HG03457 (cell line): ENCODE results near the gene TNPO3.
"Not testable (repeated sequence)": the region's sequence is repeated elsewhere in the genome, so short reads cannot be mapped to it uniquely, and the experiment has no call there.

Experiments
- ATAC-seq: cut with Tn5 transposase; IDR thresholded peaks from one replicate; pipeline ENCODE4 v1.9.1; 2021; ENCODE audit warnings: moderate number of reproducible peaks; ENCODE audit not compliant: unreplicated experiment

Gene TNPO3

DNA sequence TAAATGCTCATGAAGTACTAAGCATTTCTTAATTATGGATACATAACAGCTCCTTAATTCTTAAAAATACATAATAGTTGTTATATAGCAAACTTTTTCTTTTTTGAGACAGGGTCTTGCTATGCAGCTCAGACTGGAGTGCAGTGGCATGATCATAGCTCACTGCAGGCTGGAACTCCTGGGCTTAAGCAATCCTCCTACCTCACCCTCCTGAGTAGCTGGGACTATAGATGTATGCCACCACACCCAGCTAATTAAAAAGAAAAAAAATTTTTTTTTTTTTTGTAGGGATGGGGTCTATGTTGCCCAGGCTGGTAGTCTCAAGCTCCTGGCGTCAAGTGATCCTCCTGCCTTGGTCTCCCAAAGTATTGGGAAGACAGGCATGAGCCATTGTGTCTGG, 86.3 kb downstream of the TNPO3 start:
- no peak for ATAC-seq

DNA sequence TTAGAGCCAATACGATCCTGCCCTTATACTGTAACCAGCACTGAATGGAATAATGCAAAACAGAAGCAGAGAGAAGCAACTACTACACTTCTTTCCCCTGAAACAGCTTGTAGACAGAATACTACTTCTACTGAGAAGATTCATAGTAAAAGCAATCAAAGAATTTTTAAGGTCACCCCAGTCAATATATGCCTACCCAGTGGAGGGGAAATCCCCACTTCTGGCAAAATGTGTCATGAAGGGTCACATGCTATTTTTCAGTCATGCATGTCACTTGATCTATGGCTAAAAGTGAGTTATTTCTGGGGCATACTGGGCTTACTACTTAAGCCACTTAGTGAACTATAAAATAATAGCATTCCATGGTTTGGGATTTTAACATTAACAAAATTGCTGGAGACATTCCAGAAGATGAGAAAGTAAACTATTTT, 91.6 kb downstream of the TNPO3 start:
- no peak for ATAC-seq

DNA sequence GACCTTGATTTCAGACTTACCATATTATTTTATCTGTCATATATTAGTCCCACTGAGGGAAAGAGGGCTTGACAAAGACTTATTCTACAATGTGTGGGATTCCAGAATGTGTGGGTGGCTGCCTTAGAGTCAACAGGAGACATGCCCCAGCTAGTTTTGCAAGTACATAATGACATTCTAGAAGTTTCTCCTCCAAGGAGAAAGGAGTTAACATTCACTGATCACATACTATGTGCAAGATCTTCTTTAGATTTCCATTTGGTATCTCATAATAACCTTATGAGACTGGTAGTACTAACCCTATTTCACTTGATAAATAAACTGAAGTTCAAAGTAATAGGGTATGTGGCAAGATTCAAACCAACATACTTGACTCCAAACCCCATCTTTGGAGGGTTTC, 92.0 kb downstream of the TNPO3 start:
- no peak for ATAC-seq

DNA sequence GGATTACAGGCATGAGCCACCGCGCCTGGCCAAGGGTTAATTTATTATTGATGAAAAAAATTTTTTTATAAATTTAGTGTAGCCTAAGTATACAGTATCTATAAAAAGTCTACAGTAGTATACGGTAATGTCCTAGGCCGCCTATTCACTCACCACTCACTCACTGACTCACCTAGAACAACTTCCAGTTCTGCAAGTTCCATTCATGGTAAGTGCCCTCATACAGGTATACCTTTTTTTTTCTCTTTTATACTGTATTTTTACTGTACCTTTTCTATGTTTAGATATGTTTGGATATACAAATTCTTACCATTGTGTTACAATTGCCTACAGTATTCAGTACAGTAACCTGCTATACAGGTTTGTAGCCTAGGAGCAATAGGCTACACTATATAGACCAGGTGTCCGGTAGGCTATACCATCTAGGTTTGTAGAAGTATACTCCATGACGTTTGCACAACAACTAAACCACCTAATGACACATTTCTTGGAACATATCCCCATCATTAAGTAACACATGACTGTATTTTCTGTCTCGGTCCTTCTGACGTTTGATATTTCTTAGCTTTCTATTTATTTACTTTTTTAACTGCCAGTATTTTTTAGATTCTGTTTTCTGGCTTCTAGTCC, 93.8 kb downstream of the TNPO3 start:
- ATAC-seq = no peak

DNA sequence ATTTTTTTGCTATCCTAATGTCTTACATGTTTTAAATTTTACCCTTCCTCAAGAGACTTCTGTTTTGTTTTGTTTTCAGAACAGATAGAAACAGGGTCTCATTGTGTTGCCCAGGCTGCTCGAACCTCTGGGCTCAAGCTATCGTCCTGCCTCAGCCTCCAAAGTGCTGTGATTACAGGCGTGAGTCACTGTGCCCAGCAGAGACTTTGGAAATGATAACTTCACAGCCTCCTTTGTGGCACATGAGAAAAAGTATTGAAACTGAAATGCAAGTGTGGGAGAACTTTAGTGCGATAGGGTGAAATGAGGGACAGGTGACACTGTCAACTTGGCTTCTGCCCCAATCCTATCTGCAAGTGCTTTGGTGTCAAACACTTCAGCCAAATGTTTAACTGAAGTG, 95.6 kb downstream of the TNPO3 start:
- no peak for ATAC-seq

DNA sequence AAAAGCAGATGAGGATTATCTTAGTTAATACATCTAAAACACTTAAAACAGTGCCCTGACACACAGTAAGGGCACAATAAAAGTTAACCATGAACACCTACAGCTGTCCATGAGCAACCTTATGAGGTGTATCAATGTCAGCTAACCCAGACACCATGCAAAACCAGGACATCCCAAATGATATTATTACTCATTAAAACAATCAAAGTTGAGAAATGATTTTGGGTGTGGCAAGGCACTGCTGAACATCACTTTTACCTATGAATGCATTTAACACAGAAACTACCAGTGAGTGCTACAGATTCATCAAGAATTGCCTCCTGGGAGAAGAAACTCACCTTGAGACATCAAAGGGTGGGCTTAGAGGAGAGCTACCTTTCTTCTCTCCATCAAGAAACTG, 98.9 kb downstream of the TNPO3 start:
- no peak for ATAC-seq

DNA sequence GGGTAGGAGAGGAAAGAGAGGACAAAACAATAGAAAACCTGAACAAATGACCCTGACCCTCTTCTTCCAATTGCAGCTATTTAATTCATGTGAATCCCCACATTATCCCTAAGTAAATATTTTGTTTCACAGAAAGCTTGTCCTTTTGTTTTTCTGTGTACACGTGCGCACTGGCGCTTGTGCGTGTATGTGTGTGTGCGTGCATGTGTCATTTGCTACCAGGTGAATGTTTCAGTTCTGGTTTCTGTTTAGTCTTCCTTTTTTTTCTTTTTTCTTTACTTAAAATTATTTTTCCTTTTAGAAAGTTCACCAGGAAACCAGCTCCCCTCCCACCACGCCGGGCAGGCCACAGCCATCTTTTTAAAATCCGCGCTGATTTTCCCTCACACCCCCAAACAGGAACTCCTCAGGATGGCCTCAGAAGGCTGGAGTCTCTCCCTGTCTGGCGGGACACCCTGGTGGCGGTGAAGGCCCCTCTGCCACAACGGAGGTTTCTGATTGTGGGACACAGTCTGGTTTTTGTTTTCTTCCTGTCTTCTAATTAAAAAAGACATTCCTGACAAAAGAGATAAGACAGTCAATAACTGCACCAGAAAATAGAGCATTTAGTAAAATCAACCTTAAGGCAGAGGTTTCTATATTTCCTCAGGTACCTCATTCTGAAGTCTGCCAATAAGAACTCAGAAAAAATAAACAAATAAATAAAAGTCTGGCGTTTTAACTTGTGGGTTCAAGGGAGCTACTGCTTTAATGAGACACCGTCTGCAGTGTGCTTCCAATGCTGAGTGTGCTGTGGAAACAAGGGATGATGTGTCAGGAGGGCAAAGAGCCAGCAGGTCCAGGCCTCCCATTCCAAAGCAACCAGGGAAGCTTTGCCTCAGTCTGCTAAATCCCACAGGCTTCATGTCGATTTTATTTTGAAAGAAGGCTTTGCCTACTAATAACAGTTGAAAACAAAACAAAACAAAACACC, 99.8 kb downstream of the TNPO3 start:
- ATAC-seq = no peak

DNA sequence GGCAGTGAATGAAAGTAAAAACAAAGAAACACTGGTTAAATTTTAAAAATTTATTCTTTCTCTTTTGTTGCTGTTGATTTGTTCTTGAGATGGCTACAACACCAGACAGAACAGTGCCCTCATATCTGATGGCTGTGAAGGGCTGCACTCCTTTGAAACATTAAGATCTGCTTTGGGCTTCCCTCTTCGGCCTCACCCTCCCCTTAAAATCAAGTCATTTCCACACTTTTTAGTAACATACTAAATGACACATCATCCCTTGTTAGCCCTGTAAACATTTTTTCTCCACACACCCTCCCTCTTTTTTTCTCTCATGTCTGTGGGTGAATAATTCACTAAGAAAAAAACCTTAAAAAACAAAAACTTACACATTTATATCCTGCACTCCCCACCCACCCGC, 100.8 kb downstream of the TNPO3 start:
- ATAC-seq = no peak

DNA sequence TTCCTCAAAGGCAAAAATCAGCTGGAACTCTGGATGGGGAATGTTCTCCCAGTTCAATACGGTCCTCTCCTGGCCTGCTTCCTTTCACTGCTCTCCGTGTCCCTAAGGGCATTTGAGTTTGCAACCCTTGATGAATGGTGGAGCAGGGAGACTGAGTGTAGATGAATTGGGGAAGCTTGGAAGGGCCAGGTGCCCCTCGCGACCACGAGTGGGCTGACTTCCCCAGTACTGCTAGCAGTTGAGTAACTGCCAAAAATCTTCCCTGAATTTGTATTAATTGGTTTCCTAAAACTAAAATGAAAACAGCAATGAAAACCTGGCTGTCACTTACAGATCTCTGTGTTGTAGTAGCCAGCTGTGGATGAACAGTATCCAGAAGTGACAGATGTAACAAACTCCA, 103.6 kb downstream of the TNPO3 start:
- no peak for ATAC-seq

DNA sequence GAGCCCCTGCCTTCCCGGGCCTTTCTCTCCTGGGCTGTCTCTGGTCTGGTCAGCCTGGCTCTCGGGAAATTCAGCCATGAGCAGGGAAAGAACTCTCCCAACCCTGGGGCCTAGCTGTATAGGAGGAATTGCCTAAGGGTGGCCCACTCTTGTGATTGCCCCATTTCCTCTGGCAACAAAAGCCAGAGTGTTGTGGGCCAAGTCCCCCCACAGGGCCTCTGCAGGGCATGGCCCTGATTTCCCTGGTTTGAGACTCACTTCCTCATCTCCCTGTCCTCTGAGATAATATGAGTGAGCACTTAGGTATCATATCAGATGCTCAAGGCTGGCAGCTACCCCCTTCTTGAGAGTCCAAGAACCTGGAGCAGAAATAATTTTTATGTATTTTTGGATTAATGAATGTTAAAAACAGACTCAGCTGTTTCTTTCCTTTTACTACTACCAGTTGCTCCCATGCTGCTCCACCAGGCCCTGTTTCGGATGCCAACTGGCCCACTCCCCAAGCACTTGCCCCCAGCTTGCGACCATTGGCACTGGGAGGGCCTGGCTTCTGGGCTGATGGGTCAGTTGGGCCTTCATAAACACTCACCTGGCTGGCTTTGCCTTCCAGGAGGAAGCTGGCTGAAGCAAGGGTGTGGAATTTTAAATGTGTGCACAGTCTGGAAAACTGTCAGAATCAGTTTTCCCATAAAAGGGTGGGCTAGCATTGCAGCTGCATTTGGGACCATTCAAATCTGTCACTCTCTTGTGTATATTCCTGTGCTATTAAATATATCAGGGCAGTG, 105.7 kb downstream of the TNPO3 start:
- no peak for ATAC-seq

DNA sequence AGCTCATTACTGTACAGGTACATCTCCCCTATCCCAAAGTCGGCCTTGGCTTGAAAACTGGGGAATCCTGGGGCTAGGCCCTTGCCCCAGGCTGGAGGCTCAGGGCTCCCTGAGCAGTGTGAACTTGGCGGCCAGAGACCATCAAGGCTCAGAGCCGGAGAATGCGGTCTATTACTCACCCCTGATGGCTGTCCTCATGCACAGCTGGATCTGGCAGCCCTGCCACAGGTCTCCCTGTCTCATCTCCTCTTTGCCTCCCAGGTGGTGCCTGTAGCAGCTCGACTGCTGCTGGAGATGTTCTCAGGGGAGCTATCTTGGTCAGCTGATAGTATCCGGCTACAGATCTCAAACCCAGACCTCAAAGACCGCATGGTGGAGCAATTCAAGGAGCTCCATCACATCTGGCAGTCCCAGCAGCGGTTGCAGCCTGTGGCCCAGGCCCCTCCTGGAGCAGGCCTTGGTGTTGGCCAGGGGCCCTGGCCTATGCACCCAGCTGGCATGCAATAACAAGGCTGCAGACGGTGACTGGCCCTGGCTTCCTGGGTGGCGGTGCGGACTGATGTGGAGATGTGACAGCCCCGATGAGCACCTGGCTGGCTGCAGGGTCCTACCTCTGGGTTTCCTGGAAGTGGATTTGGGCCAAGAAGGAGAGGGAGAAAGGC, 106.5 kb downstream of the TNPO3 start:
- no peak for ATAC-seq

DNA sequence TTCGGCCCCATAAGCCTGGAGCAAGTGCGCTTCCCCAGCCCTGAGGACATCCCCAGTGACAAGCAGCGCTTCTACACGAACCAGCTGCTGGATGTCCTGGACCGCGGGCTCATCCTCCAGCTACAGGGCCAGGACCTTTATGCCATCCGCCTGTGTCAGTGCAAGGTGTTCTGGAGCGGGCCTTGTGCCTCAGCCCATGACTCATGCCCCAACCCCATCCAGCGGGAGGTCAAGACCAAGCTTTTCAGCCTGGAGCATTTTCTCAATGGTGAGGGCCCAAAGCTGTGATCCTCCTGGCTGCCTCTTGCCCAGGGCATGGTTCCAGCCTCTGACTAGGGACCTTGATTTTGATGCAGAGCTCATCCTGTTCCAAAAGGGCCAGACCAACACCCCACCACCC, 107.1 kb downstream of the TNPO3 start:
- no peak for ATAC-seq

DNA sequence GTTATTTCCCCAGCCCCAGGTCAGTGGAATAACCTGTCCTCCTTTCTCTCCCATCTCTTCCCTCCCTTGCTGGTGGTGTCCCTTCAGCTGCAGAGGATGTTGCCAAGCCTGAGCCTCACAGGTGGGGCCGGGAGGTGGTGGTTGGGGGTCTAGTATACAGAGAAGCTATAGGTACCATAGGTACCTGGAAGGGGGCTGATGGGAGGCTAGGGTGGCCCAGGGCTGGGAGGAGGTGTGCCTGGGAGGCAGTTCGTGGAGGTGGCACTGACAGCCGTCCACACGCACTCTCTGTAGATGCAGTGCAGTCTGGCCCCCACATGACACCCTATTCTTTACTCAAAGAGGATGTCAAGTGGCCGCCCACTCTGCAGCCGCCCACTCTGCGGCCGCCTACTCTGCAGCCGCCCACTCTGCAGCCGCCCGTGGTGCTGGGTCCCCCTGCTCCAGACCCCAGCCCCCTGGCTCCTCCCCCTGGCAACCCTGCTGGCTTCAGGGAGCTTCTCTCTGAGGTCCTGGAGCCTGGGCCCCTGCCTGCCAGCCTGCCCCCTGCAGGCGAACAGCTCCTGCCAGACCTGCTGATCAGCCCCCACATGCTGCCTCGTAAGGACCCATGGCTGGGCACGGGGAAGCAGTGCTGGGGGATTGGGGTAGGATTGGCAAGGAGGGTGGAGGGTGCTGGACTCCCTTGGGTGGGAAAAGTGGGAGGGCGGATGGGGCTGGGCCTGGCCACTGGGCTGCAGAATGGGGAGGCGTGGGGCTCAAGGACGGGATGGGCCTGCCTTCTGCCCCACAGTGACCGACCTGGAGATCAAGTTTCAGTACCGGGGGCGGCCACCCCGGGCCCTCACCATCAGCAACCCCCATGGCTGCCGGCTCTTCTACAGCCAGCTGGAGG, 107.7 kb downstream of the TNPO3 start:
- no peak for ATAC-seq

DNA sequence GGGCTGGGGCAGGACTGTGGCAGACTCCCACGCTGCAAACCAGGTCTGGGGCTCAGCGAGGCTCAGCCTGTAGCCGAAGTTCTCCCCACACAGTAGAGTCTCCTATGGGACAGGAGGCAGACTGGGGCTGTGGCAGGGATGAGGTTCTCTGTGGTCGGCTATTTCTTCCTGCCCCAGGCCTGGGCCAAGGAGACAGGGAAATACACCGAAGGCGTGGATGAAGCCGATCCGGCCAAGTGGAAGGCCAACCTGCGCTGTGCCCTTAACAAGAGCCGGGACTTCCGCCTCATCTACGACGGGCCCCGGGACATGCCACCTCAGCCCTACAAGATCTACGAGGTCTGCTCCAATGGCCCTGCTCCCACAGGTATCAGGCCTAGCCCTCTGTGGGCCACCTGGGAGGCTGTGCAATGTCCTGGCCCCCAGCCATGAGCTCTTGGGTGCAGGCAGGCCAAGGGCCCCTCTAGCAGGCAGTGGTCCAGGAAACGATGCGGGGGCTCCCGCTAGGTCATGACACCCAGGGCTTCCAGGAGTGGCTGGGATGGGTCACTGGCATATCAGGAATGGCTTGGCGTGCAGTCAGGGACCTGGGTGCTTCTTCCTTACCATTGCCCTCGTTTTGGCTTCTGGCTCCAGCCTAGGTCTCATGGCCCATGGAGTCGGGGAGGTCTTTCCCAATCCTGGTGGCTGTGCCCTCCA, 109.1 kb downstream of the TNPO3 start:
- no peak for ATAC-seq

DNA sequence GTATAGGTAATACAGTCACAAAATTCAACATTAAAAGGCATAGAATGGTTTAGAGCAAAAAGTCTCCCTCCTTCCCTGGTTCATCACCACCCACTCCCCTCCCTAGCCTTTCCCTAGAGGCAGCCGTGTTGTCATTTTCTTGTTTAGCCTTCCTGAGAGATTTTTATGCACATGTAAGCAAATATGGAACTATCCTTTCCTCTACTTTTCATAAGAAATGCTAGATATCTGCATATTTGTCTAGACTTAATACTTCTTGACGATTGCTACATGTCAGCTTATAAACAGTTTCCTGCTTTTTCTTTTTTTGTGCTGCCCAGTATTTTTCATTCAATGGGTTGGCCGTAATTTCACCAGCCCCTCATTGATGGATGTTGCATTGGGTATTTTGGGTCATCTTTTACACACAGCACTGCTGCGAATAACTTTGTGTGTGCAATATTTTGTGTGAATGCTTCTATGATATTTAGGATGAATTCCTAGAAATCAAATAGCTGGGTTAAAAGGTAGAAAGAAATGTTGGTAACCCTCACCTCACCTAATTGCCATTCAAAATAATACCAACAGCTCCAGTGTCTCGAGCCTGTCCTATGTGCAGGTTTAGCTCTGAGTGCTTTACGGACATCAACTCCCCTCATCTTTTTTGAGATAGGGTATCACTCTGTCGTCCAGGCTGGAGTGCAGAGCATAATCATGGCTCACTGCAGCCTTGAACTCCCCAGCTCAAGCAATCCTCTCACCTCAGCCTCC, 110.2 kb downstream of the TNPO3 start:
- ATAC-seq = no peak

DNA sequence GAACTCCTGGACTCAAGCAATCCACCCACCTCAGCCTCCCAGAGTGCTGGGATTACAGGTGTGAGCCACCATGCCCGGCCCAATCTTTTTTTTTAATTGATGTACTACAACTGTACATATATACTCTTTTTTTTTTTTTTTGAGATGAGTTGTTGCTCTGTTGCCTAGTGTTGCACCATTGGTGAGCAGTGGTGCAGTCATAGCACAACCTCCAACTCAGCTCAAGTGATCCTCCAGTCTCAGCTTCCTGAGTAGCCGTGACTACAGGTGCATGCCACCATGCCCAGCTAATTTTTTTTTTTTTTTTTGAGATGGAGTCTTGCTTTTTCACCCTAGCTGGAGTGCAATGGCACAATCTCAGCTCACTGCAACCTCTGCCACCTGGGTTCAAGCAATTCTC, 111.7 kb downstream of the TNPO3 start:
- not testable (repeated sequence) for ATAC-seq

DNA sequence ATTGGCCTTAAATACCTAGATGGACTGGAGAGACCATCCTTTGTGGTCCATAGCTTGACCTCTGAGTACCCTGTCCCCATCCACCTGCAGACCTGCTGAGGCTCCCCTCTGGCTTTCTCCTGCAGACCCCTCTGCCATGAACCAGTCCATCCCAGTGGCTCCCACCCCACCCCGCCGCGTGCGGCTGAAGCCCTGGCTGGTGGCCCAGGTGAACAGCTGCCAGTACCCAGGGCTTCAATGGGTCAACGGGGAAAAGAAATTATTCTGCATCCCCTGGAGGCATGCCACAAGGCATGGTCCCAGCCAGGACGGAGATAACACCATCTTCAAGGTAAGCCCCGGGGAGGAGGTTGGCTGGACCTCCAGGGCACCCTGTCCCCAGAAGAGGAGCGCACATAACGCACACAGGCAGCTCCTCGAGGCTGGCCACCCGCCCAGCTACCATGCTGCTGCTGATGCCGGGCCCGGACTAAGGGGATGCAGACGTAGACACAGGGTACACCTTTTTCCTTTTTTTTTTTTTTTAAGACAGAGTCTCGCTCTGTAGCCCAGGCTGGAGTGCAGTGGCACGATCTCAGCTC, 112.9 kb downstream of the TNPO3 start:
- ATAC-seq = no peak

DNA sequence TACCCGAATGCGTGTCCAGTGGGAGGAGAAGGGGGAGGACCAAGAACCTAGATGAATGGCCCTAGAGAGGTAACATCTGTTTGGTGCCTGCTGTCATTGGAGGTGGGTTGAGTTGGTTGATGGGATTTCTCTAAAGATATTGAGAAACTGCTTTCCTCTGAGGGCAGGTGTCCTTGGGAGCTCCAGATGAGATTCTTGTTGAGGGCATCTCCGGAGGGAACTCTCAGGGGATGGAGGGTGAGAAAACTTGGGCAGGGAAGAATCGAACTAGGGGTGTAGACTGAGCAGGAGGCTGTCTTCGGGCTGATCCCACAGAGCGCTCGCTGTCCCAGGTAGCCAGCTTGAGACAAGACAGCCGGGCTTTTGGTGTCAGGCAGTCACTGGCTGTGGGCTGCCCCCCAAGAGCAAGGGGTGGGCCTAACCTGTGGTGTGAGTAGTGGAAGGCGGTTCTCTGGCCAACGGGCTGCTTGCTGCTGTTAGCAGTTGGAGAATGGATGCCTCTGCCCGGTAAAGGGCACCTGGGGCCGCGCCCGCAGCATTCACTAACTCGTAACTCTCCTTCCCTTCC, 113.5 kb downstream of the TNPO3 start:
- ATAC-seq = no peak
